ENCODE measurements around the gene FAM9C.

FAM9C gene

GRCh38 chrX:12987900-12988594 lies 56.4 kb downstream of the FAM9C start:
- TF ChIP-seq CTCF (conservative IDR thresholded peaks at IDR 0.05; ENCODE audit: low read depth, low read length), result no peak
- Histone ChIP-seq H3K4me2 (peak overlapping the region; percentile 91; the same call in 1 of the 2 replicates), H3K4me1 (ENCODE audit: low read depth, poor library complexity, severe bottlenecking) (peaks cover 65% of the 10 kb centered on the region), H3K9ac (no peak overlapping the region), H3K4me3 (IDR thresholded peaks at IDR 0.05; ENCODE audit: insufficient read depth, low read depth, low read length) (no peak overlapping the region), H3K27ac (no peak overlapping the region), H3K79me2 (ENCODE audit: insufficient read depth, low read depth) (no peaks in the 10 kb centered on the region), H3K36me3 (ENCODE audit: insufficient read depth) (no peaks in the 10 kb centered on the region), H2AFZ (ENCODE audit: low read depth) (no peak overlapping the region), H3K27me3 (ENCODE audit: insufficient read depth, low read depth) (no peaks in the 10 kb centered on the region), H4K20me1 (ENCODE audit: insufficient read depth) (no peaks in the 10 kb centered on the region)

- H3K4me3 ChIP-seq (IDR thresholded peaks at IDR 0.05; ENCODE audit: insufficient read depth, low read depth, low read length), result no peak overlapping the region
- H4K20me1 ChIP-seq (ENCODE audit: insufficient read depth), result no peaks in the 10 kb centered on the region
- no peak overlapping the region for H3K9ac ChIP-seq
- no peak for TF ChIP-seq CTCF (conservative IDR thresholded peaks at IDR 0.05; ENCODE audit: low read depth, low read length)
- H3K4me2 ChIP-seq, result peak overlapping the region; percentile 91; the same call in 1 of the 2 replicates
- no peak overlapping the region for H2AFZ ChIP-seq (ENCODE audit: low read depth)
- H3K4me1 ChIP-seq (ENCODE audit: low read depth, poor library complexity, severe bottlenecking), result peaks cover 71% of the 10 kb centered on the region
- H3K79me2 ChIP-seq (ENCODE audit: insufficient read depth, low read depth), result no peaks in the 10 kb centered on the region
- H3K27me3 ChIP-seq (ENCODE audit: insufficient read depth, low read depth), result no peaks in the 10 kb centered on the region
- H3K27ac ChIP-seq, result peak overlapping the region; percentile 84; the same call in 1 of the 2 replicates
- H3K36me3 ChIP-seq (ENCODE audit: insufficient read depth), result no peaks in the 10 kb centered on the region
Observed at GRCh38 chrX:12987340-12987739, 57.1 kb downstream of the FAM9C start.

- Histone ChIP-seq H3K9ac (no peak overlapping the region), H2AFZ (ENCODE audit: low read depth) (0 out of 2 replicates have a peak overlapping the region, but pooled peaks have one; percentile 72), H3K36me3 (ENCODE audit: insufficient read depth) (no peaks in the 10 kb centered on the region), H3K4me2 (peak overlapping the region; percentile 91), H3K27me3 (ENCODE audit: insufficient read depth, low read depth) (no peaks in the 10 kb centered on the region), H3K4me1 (ENCODE audit: low read depth, poor library complexity, severe bottlenecking) (peaks cover 75% of the 10 kb centered on the region), H3K79me2 (ENCODE audit: insufficient read depth, low read depth) (no peaks in the 10 kb centered on the region), H3K4me3 (IDR thresholded peaks at IDR 0.05; ENCODE audit: insufficient read depth, low read depth, low read length) (no peak overlapping the region), H3K27ac (peak overlapping the region; percentile 84), H4K20me1 (ENCODE audit: insufficient read depth) (no peaks in the 10 kb centered on the region)
- TF ChIP-seq CTCF (conservative IDR thresholded peaks at IDR 0.05; ENCODE audit: low read depth, low read length), result no peak
Observed at GRCh38 chrX:12986886-12987285, 57.5 kb downstream of the FAM9C start.

GRCh38 chrX:12986164-12986779 lies 58.1 kb downstream of the FAM9C start:
- H3K27me3 ChIP-seq (ENCODE audit: insufficient read depth, low read depth), result no peaks in the 10 kb centered on the region
- H3K36me3 ChIP-seq (ENCODE audit: insufficient read depth), result no peaks in the 10 kb centered on the region
- H3K4me2 ChIP-seq, result peak overlapping the region; percentile 91
- no peak for TF ChIP-seq CTCF (conservative IDR thresholded peaks at IDR 0.05; ENCODE audit: low read depth, low read length)
- H3K4me3 ChIP-seq (IDR thresholded peaks at IDR 0.05; ENCODE audit: insufficient read depth, low read depth, low read length), result no peak overlapping the region
- H3K79me2 ChIP-seq (ENCODE audit: insufficient read depth, low read depth), result no peaks in the 10 kb centered on the region
- peak overlapping the region; percentile 72; the same call in 1 of the 2 replicates for H2AFZ ChIP-seq (ENCODE audit: low read depth)
- peak overlapping the region; percentile 21; the same call in 1 of the 2 replicates for H3K9ac ChIP-seq
- no peaks in the 10 kb centered on the region for H4K20me1 ChIP-seq (ENCODE audit: insufficient read depth)
- H3K27ac ChIP-seq, result peak overlapping the region; percentile 84
- peaks cover 80% of the 10 kb centered on the region for H3K4me1 ChIP-seq (ENCODE audit: low read depth, poor library complexity, severe bottlenecking)

Measured in KMS-11 (cell line).